ENCODE data around the gene E2F8.

Gene E2F8

DNA sequence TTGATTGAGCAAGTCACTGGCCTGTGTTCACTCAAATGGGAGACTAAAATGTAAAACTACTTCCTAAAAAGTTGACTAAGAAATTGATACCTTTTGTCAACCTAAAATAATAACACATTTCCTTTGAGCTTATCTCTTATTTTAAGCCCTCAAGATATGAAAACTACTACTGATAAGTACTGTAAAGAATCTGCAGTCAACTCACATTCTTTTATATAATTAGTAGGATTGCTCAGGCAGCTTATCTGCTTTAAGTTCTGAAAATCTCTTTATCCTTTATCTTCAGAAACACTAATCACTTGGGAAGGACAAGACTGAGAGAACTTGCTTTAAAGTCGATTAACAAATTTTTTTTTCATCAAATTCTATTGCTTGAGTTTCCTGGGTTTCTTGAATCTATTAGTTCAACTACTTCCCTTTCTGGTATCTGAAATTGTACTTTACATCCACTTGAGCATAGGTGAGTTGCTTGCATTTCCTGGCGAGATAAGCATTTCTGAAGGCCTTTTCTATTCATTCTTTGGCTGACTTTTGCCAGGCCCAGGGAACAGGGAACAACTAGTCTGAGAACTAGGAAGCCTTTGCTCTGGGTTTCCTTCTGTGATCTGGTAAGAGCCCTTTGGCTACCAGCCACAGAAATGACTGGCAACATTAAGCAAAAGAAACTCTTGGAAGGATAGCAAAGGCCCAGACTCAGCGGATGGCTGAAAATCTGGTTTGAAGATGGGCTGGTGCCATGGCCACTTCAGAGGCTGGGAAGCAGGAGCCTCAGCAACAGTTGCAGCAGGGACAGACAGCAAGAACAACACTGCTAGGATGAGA is 19.6 kb downstream of the E2F8 start:
- DNase-seq (ENCODE audit: low read depth in 2 of 2): no peak

DNA sequence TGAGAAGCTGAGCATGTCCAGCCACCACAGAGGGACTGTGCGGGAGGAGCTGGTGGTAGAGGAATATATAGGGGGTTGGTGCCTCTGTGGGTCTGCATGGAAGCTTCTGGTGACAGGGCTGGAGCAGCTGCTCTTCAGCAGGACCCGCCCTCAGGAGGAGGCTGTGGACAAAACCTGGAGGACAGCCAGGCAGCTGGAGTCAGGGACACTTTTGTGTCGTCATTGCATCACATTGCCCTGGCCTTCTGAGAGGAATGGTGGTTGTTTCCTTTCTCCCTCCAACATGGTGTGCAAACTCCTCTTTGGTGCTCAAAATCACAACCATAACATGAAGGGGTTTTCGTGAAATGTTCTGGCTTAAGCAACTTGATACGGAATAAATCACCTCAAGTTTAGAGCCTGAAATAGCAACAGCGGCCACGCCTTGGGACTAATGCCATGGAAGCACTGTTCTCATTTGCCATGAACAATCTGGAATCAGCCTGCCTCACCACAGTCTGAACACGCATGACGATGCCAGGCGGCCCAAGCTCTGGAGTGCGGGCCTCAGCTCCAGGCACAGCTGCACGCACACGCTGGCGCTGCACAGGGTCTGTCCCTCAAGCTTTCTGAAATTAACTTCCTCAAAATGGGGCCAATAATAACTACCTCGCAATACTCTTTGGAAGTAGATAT is 21.8 kb downstream of the E2F8 start:
- no peak for DNase-seq (ENCODE audit: low read depth in 2 of 2)

DNA sequence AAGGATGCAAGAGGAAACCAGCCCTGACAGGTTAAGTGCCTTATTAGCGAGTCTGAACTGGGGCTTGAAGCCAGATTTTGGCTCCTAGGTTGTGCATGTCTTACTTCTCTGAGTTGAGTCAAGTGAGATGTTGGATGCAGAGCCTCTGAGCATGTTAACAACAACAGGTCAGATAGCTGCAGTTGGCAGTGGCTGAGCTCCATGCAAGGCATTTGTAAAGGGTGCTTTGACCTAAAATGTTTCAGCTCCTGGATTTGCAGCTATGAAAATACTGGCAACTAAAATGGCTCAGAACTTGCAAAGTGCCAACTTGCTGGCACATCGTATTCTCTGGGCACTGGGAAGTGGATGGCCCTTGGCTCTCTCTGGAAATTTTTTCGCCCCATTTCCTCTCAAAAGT is 22.5 kb downstream of the E2F8 start:
- no peak for DNase-seq (ENCODE audit: low read depth in 2 of 2)

DNA sequence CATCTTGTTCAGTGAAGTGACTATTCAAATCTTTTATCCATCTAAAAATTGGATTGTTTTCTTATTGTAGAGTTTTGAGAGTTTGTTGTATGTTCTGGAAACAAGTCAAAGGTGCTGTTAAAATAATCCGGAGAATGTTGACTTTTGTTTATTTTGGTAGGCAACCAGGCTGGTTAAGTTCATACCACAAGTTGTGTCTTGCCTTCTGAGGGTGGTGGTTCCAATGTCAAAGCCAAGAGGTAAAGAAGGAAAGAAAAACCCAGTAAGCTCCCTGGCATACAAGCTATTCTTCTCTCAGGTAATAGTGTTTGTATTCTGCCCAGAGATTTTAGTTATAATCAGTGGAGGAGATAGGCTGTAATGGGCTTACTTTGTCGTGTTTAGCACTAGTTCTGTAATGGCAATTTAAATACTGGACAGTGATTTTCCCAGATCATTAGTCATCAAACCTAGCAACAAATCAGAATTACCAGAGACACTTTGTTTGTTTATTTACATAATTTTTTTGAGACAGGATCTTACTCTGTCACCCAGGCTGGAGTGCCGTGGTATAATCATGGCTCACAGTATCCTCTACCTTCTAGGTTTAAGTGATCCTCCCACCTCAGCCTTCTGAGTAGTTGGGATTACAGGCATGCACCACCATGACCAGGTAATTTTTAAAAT is 23.9 kb downstream of the E2F8 start:
- no peak for DNase-seq (ENCODE audit: low read depth in 2 of 2)

DNA sequence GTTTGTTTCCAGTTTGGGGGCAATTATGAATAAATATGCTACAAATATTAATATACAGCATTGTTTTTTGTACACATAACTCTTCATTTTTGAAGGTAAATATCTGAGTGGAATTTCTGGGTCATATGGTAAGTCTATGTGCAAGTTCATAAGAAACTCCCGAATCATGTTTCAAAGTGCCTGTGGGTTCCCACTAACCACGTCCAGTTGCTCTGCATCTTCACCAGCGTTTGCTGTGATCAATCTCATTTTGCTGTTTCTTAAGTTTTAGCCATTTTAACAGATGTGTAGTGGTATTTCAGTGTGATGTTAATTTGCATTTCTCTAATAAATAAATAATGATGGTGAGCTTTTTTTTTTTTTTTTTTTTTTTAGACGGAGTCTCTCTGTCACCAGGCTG is 24.7 kb downstream of the E2F8 start:
- no peak for DNase-seq (ENCODE audit: low read depth in 2 of 2)

DNA sequence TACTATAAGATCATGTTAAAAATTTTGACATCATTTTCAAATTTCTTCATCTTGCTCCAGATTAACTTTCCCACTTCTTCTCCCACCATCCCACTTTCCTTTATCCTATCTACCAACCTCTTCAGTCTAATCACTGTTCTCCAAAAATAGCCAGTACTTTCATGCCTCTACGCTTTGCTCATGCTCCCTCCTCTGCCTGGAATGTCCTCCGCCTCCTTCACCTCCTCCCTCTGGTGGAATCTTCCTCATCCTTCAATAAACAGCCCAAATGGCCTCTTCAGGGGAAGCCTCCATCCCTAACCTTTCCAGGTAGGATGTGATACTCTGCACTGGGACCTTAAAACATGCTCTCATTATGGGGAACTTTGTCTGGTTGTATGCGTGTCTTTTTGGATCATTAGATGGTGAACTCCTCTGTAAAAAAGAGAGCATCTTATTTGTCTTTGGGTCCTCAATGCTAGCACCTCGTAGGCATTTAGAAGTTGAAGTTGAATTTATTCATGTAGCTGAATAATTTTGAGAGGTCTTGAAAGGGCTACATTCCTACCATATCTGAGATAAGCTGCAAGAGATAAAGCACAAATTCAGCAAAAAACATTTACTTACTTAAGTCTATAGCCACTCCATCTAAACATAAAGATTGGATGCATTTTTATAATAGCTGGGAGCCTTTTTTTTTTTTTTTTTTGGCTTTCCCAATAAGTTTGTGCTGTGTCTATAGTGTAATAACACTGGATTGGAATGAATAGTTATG is 31.0 kb downstream of the E2F8 start:
- no peak for DNase-seq (ENCODE audit: low read depth in 2 of 2)

DNA sequence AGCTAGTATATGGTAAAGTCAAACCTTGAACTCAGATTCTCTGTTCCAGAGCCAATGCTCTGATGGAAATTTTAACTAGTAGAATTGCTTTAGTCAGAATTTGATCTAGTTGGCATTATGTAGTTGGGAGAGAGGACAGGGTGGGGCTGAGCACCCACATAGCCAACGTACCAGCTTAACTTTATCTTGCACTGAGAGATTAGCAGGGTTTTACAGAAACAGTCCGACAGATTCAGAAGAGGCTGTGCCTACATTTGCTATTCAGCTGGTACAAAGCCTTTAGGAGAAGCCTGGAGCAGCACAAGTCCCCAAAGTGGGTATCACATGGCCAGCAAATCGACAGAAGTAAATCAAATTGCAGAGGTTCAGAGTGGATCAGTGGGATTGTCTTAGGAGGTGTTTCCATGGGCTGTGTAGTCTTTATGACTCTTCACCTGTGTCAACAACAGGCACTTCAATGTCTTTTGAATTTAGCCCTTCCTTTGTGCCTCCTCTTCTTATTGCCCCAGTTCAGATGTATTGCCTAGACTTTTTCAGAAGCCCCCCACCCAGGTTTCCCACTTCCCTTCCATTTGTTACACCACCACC is 31.7 kb downstream of the E2F8 start:
- DNase-seq (ENCODE audit: low read depth in 2 of 2): no peak

DNA sequence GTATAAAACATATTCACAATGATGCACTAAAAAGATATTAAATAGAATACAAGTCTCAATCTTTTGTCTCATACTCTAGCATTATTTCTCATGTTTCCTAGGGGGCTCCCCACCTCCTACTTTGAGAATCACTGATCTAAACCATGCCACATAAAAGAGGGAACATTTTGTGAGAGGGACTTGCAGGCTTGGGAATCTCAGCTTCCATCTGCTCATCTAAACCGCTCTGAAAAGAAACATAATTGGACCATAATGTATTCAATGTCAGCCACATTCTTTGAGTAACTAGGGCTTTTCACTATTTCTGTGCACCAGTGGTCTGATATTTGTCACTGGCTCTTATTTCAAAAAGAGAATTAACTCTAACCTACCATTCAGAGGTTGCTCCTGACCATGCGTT is 32.6 kb downstream of the E2F8 start:
- DNase-seq (ENCODE audit: low read depth in 2 of 2): no peak

DNA sequence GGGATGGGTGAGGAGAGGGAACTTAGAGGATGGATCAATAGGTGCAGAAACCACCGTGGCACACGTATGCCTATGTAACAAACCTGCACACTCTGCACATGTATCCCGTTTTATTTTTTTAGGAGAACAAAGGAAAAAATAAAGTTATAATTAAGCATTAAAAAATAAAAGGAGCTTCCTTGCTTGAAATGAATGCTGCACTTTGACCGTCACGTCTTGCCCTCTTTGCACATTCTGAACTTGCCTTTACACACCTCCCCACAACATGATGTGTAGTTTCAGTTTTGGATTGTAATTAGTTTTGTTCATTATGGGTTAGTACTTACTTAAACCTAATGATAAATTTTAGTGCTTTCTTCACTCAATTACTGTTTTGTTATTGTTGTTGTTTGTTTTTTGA is 35.9 kb downstream of the E2F8 start:
- no peak for DNase-seq (ENCODE audit: low read depth in 2 of 2)

DNA sequence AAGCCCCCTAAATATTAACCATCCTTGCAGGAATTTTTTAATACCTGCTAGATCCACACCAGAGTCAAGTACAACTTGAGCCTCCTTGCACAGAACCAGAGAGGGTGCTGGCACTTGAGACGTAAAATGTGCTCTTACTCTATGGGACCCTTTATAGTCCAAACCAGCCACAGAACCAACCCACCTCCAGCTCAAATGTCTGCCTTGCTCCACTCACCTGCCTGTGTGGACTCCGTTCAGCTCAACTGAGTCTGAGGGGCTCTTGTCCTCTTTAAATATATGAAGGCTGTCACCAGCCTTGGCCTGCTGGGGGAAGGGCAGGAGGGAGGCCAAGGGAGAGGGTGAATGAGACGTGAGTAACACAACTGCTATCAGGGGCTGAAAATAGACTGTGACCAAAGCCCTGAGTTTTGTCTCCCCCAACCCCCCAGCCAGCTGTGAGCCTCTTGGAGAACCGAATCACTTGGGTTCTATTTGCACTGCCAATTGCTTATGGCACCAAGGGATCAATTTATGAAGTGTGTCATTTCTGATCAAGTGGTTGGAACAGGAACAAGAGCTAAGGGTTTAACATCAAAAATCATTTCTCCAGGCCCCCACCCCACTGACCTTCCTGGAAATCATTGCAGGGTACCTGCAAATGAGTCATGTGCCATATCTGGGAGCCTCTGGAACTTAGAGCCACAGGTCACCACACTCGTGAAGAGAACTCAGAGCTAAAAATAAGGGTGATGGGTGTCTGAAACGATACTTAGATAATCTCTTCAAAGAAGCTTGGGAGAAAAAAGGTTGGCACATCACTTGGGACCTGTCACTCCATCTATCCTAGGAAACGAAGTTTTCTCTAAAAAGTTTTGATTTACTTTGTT is 38.8 kb downstream of the E2F8 start, which contains the start of gene CSRP3:
CSRP3 (minus strand) TSS at position 247 of the 869 bp plus-strand sequence. CDS start 9,535 bp downstream, outside the sequence.
- no peak for DNase-seq (ENCODE audit: low read depth in 2 of 2)

DNA sequence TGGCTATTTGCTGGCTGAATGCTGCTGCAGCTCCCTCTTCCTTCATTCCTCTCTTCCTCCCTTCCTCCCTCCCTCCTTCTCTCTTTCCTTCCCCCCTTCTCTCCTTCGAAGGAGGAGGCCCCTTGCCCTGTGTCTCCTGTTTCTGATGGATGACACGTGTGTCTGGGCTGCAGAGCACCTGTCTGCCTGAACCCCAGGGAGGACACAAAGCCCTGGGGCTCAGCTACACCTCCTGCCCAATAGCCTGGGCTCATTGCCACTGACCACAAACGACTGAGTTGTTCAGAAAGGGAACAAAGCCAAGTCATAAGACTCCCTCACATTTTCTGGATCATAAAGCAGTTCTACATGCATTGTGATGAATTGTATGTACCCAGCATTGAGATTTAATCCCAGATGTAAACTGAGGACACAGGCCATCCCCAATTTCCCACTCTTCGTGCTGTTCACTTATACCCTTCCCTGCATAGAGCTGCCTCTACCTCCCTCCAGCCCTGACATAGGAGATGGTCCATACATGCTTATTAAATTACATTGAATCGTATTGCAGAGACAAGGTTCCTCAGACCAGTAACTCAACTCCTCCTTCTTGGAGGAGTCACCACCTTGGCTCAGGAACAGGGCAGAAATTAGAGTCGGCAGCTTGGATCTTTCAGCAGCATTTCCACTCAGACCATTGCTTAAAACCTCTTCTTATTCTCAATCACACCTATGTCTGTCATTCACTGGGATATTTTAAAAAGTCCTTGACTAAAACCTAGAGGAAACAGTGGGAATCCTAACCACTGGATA is 40.1 kb downstream of the E2F8 start:
- no peak for DNase-seq (ENCODE audit: low read depth in 2 of 2)

DNA sequence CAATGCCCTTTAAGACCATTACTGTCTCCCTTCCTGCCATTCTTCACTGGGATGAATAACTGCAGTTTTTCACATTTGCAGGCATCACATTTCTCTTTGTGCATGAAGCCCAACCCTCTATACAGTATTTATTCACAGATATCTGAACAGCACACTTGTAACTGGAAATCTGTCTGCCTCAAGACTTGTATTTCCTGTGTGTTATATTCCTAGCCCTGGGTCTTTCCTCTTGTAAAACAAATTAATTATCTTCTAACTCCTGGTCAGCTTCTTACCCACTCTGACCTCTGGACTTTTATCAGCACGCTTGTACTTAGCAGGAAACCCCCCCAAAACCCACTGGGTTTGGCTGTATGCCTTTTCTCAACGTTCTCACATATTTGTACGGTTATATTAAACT is 41.0 kb downstream of the E2F8 start:
- no peak for DNase-seq (ENCODE audit: low read depth in 2 of 2)

DNA sequence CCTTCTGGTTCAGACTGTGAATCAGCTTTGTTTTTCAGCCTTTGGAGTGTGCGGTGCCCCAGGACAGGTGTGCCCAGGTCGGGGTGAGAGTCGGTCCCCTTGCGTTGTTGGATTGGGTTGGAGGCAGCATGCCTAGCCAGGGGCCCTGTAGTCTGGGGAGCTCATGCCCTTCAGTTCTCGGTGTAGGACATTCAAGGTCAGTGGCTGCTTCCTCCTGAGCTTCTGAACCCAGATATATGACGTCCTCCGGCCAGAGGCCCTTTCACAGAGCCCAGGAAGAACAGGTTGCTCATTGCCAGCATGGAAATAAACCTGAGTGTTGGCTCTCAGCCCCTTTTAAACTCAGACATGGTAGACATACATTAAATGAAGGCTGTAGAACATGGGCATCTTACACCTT is 41.7 kb downstream of the E2F8 start:
- no peak for DNase-seq (ENCODE audit: low read depth in 2 of 2)

DNA sequence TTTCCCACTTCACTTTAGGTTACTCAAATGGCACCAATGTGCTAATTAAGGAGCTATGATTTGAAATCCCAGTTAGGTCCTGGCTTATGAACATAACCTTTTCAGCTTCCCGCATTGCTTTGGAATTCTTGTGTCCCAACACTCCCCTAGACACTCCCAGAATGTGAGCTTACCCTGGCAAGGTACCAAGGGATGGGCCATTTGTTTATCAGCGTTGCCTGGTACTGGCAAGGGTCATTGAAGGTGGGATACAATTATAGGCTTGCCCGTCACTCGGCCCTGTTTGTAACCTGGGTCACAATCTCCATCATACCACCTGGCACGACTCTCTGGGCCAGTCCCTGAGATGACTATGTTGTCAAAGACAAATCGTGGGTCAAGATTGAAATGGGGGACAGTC is 44.3 kb downstream of the E2F8 start:
- DNase-seq (ENCODE audit: low read depth in 2 of 2): no peak

DNA sequence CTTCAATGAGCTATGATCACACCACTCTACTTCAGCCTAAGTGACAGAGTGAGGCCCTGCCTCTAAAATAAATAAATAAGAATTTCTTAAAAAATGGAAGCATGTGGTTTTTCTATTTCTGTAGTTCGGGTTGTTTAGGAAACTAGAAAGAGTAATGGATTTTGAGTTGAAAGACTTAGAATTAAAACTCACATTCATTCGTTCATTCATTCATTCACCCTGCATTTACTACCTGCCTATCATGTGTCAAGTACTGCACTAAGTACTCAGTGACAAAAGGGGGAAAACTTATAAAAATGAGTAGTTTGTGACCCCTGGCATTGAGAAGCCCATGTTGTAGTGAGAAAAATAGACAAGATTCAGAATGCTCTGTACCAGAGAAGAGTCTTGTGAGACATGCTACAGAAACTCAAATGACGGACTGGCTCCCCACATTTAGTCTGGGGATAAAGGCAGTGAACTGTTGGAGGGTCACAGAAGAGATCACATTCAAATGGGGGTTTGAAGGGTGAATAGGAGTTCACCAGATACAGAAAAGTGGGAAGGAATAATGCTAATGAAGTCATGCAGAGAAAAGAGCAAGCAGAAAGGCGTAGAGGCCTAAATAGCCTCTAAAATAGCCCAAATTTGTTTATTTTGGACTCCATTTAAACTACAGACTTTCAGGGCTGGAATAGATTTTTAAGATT is 46.0 kb downstream of the E2F8 start:
- no peak for DNase-seq (ENCODE audit: low read depth in 2 of 2)

DNA sequence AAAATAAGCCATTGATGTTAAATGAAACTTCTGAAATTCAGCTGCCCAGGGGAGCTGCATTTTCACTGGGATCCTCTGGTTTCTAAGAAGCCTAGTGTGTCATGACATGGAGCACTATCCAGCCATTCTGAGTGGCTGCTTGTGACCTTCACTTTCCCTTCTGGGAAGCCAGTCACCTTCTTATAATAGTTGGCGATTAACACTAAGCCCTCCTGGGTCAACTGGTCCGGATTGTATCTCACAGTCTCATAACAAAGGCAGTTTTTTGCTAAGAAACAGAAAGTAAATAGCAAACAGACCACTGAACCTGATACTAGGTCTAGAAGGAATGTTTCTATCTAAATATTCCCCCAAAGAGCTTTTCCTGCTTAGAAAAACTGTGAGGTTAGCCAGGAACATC is 46.8 kb downstream of the E2F8 start:
- DNase-seq (ENCODE audit: low read depth in 2 of 2): no peak

DNA sequence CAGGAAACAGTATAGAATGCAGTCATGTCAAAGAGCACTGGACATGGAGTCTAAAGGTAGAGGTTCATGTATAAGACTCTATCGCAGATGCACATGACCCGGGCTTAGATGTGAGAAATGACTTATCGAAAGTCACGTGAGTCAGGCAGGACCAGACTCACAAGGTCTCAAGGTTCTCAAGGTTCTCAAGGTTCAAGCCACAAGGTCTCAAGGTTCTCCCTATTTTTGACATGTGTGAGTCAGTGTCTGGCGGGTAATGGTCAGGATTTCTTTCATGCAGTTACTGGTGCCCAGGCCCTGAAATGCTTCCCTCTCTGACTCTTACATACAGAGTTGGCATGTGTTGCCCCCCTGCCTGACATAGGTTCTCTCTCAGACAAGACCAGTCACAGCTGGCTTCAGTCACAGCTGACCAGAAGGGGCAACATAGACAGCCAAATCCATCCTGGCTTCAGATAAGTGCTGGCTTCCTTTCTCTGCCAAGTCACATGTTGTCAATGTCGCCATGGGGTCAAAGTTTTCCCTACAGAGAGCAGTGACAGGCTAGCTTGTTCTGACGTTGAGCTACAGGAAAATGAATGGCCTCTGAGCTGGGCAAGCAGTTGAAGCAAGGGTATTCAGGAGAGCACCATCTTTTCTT is 49.1 kb downstream of the E2F8 start:
- no peak for DNase-seq (ENCODE audit: low read depth in 2 of 2)

DNA sequence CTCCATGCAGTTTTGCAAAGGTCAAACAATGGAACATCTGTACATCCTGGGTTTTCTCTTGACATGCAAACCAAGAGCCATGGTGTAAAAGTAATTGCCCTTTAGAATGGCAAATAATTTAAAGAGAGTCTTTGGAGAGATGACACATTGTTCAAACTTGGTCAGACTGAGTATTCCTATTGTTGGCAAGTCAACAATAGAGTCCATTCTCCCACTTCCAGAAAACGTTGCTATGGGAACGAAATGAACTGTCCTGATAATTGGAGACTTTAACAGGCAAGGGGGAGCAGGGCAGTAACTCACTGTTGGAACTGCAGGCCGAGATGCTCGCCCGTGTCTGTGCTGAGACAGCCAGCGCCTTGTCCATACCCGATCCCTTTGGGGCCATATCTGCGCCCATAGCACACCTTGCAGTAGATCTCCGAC is 52.9 kb downstream of the E2F8 start:
- DNase-seq (ENCODE audit: low read depth in 2 of 2): no peak

All from stimulated activated CD4-positive, alpha-beta T cell treated with anti-CD3 and anti-CD28 coated beads, Interleukin-1b, Interleukin-23, amount 100 ng/mL, for 4 hours (primary cell).